H1 (cell line): ENCODE results near the gene CACNA1C. TPM values are rescaled to one million over a fixed set of nuclear protein-coding genes. Genes with fewer than 3 reads are reported as not detected.

Source experiments
- CTCF ChIA-PET: fragments of 300-600 bp; sonication (Branson Sonifier 250); formaldehyde crosslinking; loops from one replicate; lab custom pipeline; 2021; ENCODE audit not compliant: partially characterized antibody; lab: Charles Lee
- POLR2A ChIA-PET: fragments of 300-600 bp; sonication (Branson Sonifier 250); formaldehyde crosslinking; loops from one replicate; lab custom pipeline; 2021; ENCODE audit warnings: inconsistent platforms; ENCODE audit not compliant: partially characterized antibody; lab: Charles Lee
- DNase-seq, 2 experiments: peaks; one replicate each; pipeline versions ENCODE4 v3.0.0 to v3.0.0-alpha.2; 2010 to 2022; ENCODE audit warnings: low spot score in 2 of 2, low read depth in 1 of 2, mixed read lengths in 1 of 2
- FAIRE-seq: peaks from 2 replicates; lab custom pipeline; 2011; peaks lifted over from hg19 to GRCh38; lab: Jason Lieb, UNC
- H2AFZ ChIP-seq: 2 replicates; pipeline ENCODE4 v1.8.1; 2012; ENCODE audit warnings: low read length, inconsistent platforms
- H2AK5ac ChIP-seq: 2 replicates; pipeline ENCODE4 v1.6.1; 2013; ENCODE audit warnings: low read depth, low read length
- H2BK120ac ChIP-seq: replicated peaks from 2 replicates; pipeline ENCODE3; 2013; ENCODE audit warnings: low read depth, low read length, inconsistent platforms
- H2BK12ac ChIP-seq: 2 replicates; pipeline ENCODE4 v1.6.1; 2013; ENCODE audit warnings: low read depth, low read length
- H2BK15ac ChIP-seq: 2 replicates; pipeline ENCODE4 v1.6.1; 2013; ENCODE audit warnings: low read length
- H2BK20ac ChIP-seq: 2 replicates; pipeline ENCODE4 v1.6.1; 2013; ENCODE audit warnings: low read length
- H2BK5ac ChIP-seq: 2 replicates; pipeline ENCODE4 v1.6.1; 2013; ENCODE audit warnings: low read depth, low read length
- H3K14ac ChIP-seq: 2 replicates; pipeline ENCODE4 v1.6.1; 2013; ENCODE audit warnings: inconsistent platforms; ENCODE audit not compliant: insufficient read length
- H3K18ac ChIP-seq: 2 replicates; pipeline ENCODE4 v1.6.1; 2013; ENCODE audit warnings: low read length; ENCODE audit errors: extremely low read depth
- H3K23ac ChIP-seq: 2 replicates; pipeline ENCODE4 v1.6.1; 2013; ENCODE audit warnings: inconsistent platforms; ENCODE audit not compliant: insufficient read length
- H3K23me2 ChIP-seq: 2 replicates; pipeline ENCODE4 v1.6.1; 2013; ENCODE audit warnings: low read depth, low read length
- H3K27ac ChIP-seq: 2 replicates; pipeline ENCODE4 v1.6.1; 2011; ENCODE audit warnings: low read depth, low read length, inconsistent platforms
- H3K27me3 ChIP-seq, 4 experiments: replicated peaks in 1 of 4; 1 replicate in 1 of 4; 2 replicates in 3 of 4; pipeline versions ENCODE4 v1.6.1 to v1.8.1; 2011 to 2013; ENCODE audit warnings: low read length in 3 of 4, mild to moderate bottlenecking in 3 of 4, inconsistent platforms in 2 of 4, mixed read lengths in 2 of 4, moderate library complexity in 1 of 4; ENCODE audit not compliant: control insufficient read depth in 3 of 4, insufficient read depth in 3 of 4; ENCODE audit errors: extremely low read depth in 1 of 4
- H3K36me3 ChIP-seq, 4 experiments: 2 replicates each; pipeline versions ENCODE4 v1.6.1 to v1.8.1; 2011 to 2013; ENCODE audit warnings: mild to moderate bottlenecking in 4 of 4, low read length in 3 of 4, moderate library complexity in 2 of 4, control low read depth in 1 of 4, inconsistent platforms in 1 of 4; ENCODE audit not compliant: insufficient read depth in 4 of 4, control insufficient read depth in 2 of 4
- H3K4ac ChIP-seq: replicated peaks from 2 replicates; pipeline ENCODE3; 2013; ENCODE audit warnings: low read length, low read depth, mixed read lengths, inconsistent platforms; ENCODE audit not compliant: insufficient read length
- H3K4me1 ChIP-seq, 4 experiments: replicated peaks in 1 of 4; 1 replicate in 1 of 4; 2 replicates in 3 of 4; pipeline versions ENCODE4 v1.6.1 to v1.8.1; 2011 to 2013; ENCODE audit warnings: low read length in 3 of 4, inconsistent platforms in 2 of 4, mixed read lengths in 1 of 4; ENCODE audit not compliant: insufficient read depth in 4 of 4, control insufficient read depth in 3 of 4
- H3K4me2 ChIP-seq, 2 experiments: 2 replicates each; pipeline versions ENCODE4 v1.6.1 to v1.8.1; 2011 to 2013; ENCODE audit warnings: low read depth in 2 of 2, low read length in 2 of 2, control low read depth in 1 of 2, inconsistent platforms in 1 of 2, mild to moderate bottlenecking in 1 of 2; ENCODE audit not compliant: insufficient read depth in 1 of 2
- H3K4me3 ChIP-seq, 4 experiments: fragments of 200-600, 300-600 bp in 1 of 4; sonication (generic), shearing (Covaris generic), sonication (Bioruptor Twin) in 1 of 4; 2 replicates each; pipeline versions ENCODE4 v1.5.1 to v1.8.1; 2011 to 2016; ENCODE audit warnings: low read length in 4 of 4, low read depth in 3 of 4, control low read depth in 2 of 4, inconsistent platforms in 2 of 4, mild to moderate bottlenecking in 2 of 4, mixed read lengths in 1 of 4, moderate library complexity in 1 of 4; ENCODE audit not compliant: insufficient read depth in 2 of 4; ENCODE audit errors: extremely low read depth in 1 of 4
- H3K56ac ChIP-seq: replicated peaks from 2 replicates; pipeline ENCODE3; 2013; ENCODE audit warnings: low read depth, mild to moderate bottlenecking, mixed read lengths, low read length, inconsistent platforms; ENCODE audit not compliant: insufficient read length
- H3K79me1 ChIP-seq: 2 replicates; pipeline ENCODE4 v1.6.1; 2013; ENCODE audit warnings: low read depth, low read length, control low read depth
- H3K79me2 ChIP-seq, 2 experiments: 2 replicates each; pipeline versions ENCODE4 v1.6.1 to v1.8.1; 2012 to 2013; ENCODE audit warnings: low read length in 2 of 2, mild to moderate bottlenecking in 2 of 2, inconsistent platforms in 1 of 2; ENCODE audit not compliant: insufficient read depth in 2 of 2, control insufficient read depth in 1 of 2
- H3K9ac ChIP-seq, 4 experiments: replicated peaks in 1 of 4; 1 replicate in 1 of 4; 2 replicates in 3 of 4; pipeline versions ENCODE4 v1.6.1 to v1.8.1; 2011 to 2013; ENCODE audit warnings: low read depth in 3 of 4, low read length in 3 of 4, control low read depth in 2 of 4, mild to moderate bottlenecking in 2 of 4, moderate library complexity in 2 of 4, inconsistent platforms in 1 of 4; ENCODE audit errors: extremely low read depth in 1 of 4
- H3K9me3 ChIP-seq, 2 experiments: 2 replicates each; pipeline versions ENCODE4 v1.6.1 to v1.8.1; 2012 to 2013; ENCODE audit warnings: mild to moderate bottlenecking in 2 of 2, moderate library complexity in 2 of 2, control low read depth in 1 of 2, inconsistent platforms in 1 of 2, low read depth in 1 of 2, low read length in 1 of 2, mixed read lengths in 1 of 2; ENCODE audit not compliant: insufficient read depth in 2 of 2
- H4K20me1 ChIP-seq, 2 experiments: replicated peaks in 1 of 2; 2 replicates each; pipeline versions ENCODE3 to v1.8.1; 2011 to 2013; ENCODE audit warnings: inconsistent platforms in 2 of 2, low read length in 2 of 2, mild to moderate bottlenecking in 1 of 2; ENCODE audit not compliant: insufficient read depth in 2 of 2, control insufficient read depth in 1 of 2
- H4K5ac ChIP-seq: 2 replicates; pipeline ENCODE4 v1.6.1; 2013; ENCODE audit warnings: low read length, low read depth, mixed read lengths, inconsistent platforms; ENCODE audit not compliant: insufficient read length
- H4K8ac ChIP-seq: 2 replicates; pipeline ENCODE4 v1.8.0; 2013; ENCODE audit warnings: mild to moderate bottlenecking, moderate library complexity, low read length, inconsistent platforms; ENCODE audit not compliant: insufficient read depth; ENCODE audit errors: extremely low read depth
- H4K91ac ChIP-seq: replicated peaks from 2 replicates; pipeline ENCODE3; 2013; ENCODE audit warnings: low read length, mixed read lengths, inconsistent platforms; ENCODE audit not compliant: insufficient read length
- EP300 ChIP-seq, 2 experiments: IDR thresholded peaks; 1 replicate in 1 of 2; 2 replicates in 1 of 2; pipeline ENCODE4 v1.6.1; 2011 to 2012; ENCODE audit warnings: low read depth in 2 of 2, low read length in 2 of 2, mild to moderate bottlenecking in 2 of 2, borderline replicate concordance in 1 of 2, inconsistent platforms in 1 of 2, moderate library complexity in 1 of 2
- SP2 ChIP-seq: IDR thresholded peaks from 2 replicates; pipeline ENCODE4 v1.6.1; 2012; ENCODE audit warnings: mild to moderate bottlenecking, low read length, inconsistent platforms
- WGBS, 2 experiments: shearing (Covaris generic) in 1 of 2; methylation state at CpG; one replicate each; pipeline versions ENCODE4 v1.1.6 to v1.1.7; 2013 to 2015; ENCODE audit warnings: low lambda C conversion rate in 2 of 2, mixed read lengths in 2 of 2, inconsistent platforms in 1 of 2, low coverage in 1 of 2, missing lambda C conversion rate in 1 of 2; ENCODE audit not compliant: insufficient replicate concordance in 2 of 2, insufficient coverage in 1 of 2, insufficient read length in 1 of 2; ENCODE audit errors: extremely low coverage in 1 of 2, missing lambda C conversion rate in 1 of 2; 5-methylcytosine and 5-hydroxymethylcytosine counted together
- polyA plus RNA-seq, 7 experiments: library from polyadenylated mRNA; depleted of rRNA in 3 of 7; stranded (reverse) in 5 of 7; unstranded in 2 of 7; fragments of >200 nt in 5 of 7; fragments of 200-250 nt in 2 of 7; gene quantifications; 1 replicate in 5 of 7; 2 replicates in 1 of 7; 4 replicates in 1 of 7; pipeline versions ENCODE4 v1.2.1 to v1.2.3, GENCODE V29; 2011 to 2013; ENCODE audit warnings: missing spikeins in 2 of 7, mixed read lengths in 2 of 7
- total RNA-seq: library from RNA; stranded (reverse); fragmentation: NEBNext Ultra II Directional; extraction: Animal tissue kit (Norgen Biotek cat#: 25700); gene quantifications from 2 replicates; pipeline ENCODE4 v1.2.1, GENCODE V29; 2021

CACNA1C gene
- total and polyA plus RNA-seq, 2 of the 8 experiments (the other 6 are each of a cell fraction or from before 2014, with no cell fraction given) = 1.3 TPM

DNA sequence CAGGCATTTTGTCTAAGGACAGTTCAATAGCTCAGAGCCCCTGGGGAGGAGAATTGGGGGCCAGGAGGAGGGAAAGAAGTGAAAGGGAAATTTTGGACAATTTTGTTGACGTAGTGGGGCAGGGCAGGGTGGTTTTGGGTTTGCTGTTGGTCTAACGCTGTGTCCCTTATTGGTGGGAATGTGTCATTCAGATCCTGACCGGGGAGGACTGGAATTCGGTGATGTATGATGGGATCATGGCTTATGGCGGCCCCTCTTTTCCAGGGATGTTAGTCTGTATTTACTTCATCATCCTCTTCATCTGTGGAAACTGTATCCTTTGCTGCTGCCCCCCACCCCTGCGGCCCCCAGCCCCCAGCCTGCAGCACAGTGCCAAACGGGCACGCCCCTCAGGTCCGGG lies 529.8 kb downstream of the CACNA1C start:
- Histone ChIP-seq H2AK5ac (no peak overlapping the region), H3K23ac (no peak overlapping the region), H3K56ac (no peak overlapping the region), H3K79me1 (no peaks in the 10 kb centered on the region), H3K14ac (no peak overlapping the region), H4K8ac (no peak overlapping the region; the same call in 1 of the 2 replicates), H2BK12ac (no peak overlapping the region), H3K9ac (no peak overlapping the region), H2BK15ac (no peak overlapping the region), H3K4me3 (peak overlapping the region in 1 of 4 experiments; percentile 40; a peak in 1 of 8 replicates), H2AFZ (no peak overlapping the region), H3K4me1 (peaks cover 0 to 3% (median 2%) of the 10 kb centered on the region in 4 experiments; a peak in 4 of 7 replicates), H2BK5ac (no peak overlapping the region), H3K27me3 (peaks cover 0 to 9% (median 8%) of the 10 kb centered on the region in 4 experiments; a peak in 6 of 7 replicates), H3K79me2 (no peaks in the 10 kb centered on the region), H3K9me3 (no peaks in the 10 kb centered on the region), H2BK120ac (no peak overlapping the region), H3K36me3 (no peaks in the 10 kb centered on the region), H3K4me2 (peak overlapping the region in 1 of 2 experiments; percentile 61; a peak in 2 of 4 replicates), H4K20me1 (no peaks in the 10 kb centered on the region), H3K18ac (no peak overlapping the region), H3K23me2 (no peaks in the 10 kb centered on the region), H3K4ac (no peak overlapping the region), H4K91ac (no peak overlapping the region), H3K27ac (no peak overlapping the region), H4K5ac (no peak overlapping the region), H2BK20ac (no peak overlapping the region)
- CTCF ChIA-PET = interaction anchor here (0.6 to 3.7 kb wide), 45 partner anchors 8 to 761 kb away, joined by 3 to 24 read pairs (median 4); no protein-coding TSS in a partner anchor
- TF ChIP-seq EP300 (IDR thresholded peaks at IDR 0.05; ENCODE audit: borderline replicate concordance in 1 of 2, low read depth in 2 of 2, low read length in 2 of 2) (no peak), SP2 (no peak)
- FAIRE-seq (no peak), DNase-seq (no peak)
- WGBS, 2 experiments = 68% methylated on average over 9 of the region's 9 CpGs; no CpG with 5 or more reads in 1 of the 2 experiments
- POLR2A ChIA-PET = interaction anchor here (1.0 kb wide), 1 partner anchor 8 kb away, joined by 3 read pairs; no protein-coding TSS in a partner anchor
